ENCODE data around the gene LINGO1. TPM values are rescaled to one million over a fixed set of nuclear protein-coding genes. Genes with fewer than 3 reads are reported as not detected.

The LINGO1 gene
- total RNA-seq, 1 experiment from 2014 or later = not detected

- DNase-seq (ENCODE audit: low read depth) = no peak
Observed at GRCh38 chr15:77597804-77598453, 34.8 kb downstream of the LINGO1 start.

- DNase-seq (ENCODE audit: low read depth) = no peak
Observed at GRCh38 chr15:77596821-77597803, 35.6 kb downstream of the LINGO1 start.

- DNase-seq (ENCODE audit: low read depth) = no peak
Observed at GRCh38 chr15:77595231-77595630, 37.5 kb downstream of the LINGO1 start.

- DNase-seq (ENCODE audit: low read depth) = no peak
Observed at GRCh38 chr15:77592758-77593157, 40.0 kb downstream of the LINGO1 start.

- DNase-seq (ENCODE audit: low read depth) = no peak
Observed at GRCh38 chr15:77591968-77592613, 40.6 kb downstream of the LINGO1 start.

GRCh38 chr15:77589839-77590238, 42.9 kb downstream of the LINGO1 start:
- DNase-seq (ENCODE audit: low read depth) = no peak

GRCh38 chr15:77588126-77588525, 44.6 kb downstream of the LINGO1 start:
- DNase-seq (ENCODE audit: low read depth) = no peak

- no peak for DNase-seq (ENCODE audit: low read depth)
Observed at GRCh38 chr15:77584691-77585090, 48.0 kb downstream of the LINGO1 start.

GRCh38 chr15:77584201-77584600, 48.5 kb downstream of the LINGO1 start:
- no peak for DNase-seq (ENCODE audit: low read depth)

GRCh38 chr15:77582763-77583162, 49.9 kb downstream of the LINGO1 start:
- DNase-seq (ENCODE audit: low read depth) = no peak

- no peak for DNase-seq (ENCODE audit: low read depth)
Observed at GRCh38 chr15:77581896-77582569, 50.7 kb downstream of the LINGO1 start.

- peak; percentile 28 for DNase-seq (ENCODE audit: low read depth)
Observed at GRCh38 chr15:77580996-77581682, 51.6 kb downstream of the LINGO1 start.

- no peak for DNase-seq (ENCODE audit: low read depth)
Observed at GRCh38 chr15:77579498-77580188, 53.1 kb downstream of the LINGO1 start.

- no peak for DNase-seq (ENCODE audit: low read depth)
Observed at GRCh38 chr15:77578641-77579372, 53.9 kb downstream of the LINGO1 start.

- peak; percentile 32 for DNase-seq (ENCODE audit: low read depth)
Observed at GRCh38 chr15:77577366-77577950, 55.3 kb downstream of the LINGO1 start.

- no peak for DNase-seq (ENCODE audit: low read depth)
Observed at GRCh38 chr15:77576538-77576937, 56.2 kb downstream of the LINGO1 start.

- DNase-seq (ENCODE audit: low read depth) = no peak
Observed at GRCh38 chr15:77575203-77575934, 57.3 kb downstream of the LINGO1 start.

GRCh38 chr15:77574521-77575202, 58.0 kb downstream of the LINGO1 start:
- DNase-seq (ENCODE audit: low read depth) = no peak

All from LHCN-M2 (cell line).